C4-2B (cell line): Measurements from ENCODE around the gene MEX3A.

ENCODE experiments used
- CTCF ChIP-seq: fragments of 450-650 bp; conservative IDR thresholded peaks from 2 replicates; pipeline ENCODE4 v1.5.1; 2017; ENCODE audit warnings: mild to moderate bottlenecking
- ZFX ChIP-seq: fragments of 450-650 bp; IDR thresholded peaks from 2 replicates; pipeline ENCODE4 v1.6.1; 2017

- TF ChIP-seq CTCF (no peak), ZFX (no peak)
Observed at GRCh38 chr1:156111355-156111962, 29.2 kb upstream of the MEX3A start.
